Activated CD4-positive, alpha-beta T cell treated with anti-CD3 and anti-CD28 coated beads, Interleukin-2, amount 10 ng/mL, durations not matched to agents 7 days and 5 days (primary cell): Measurements from ENCODE around the gene SIVA1. TPM values are rescaled to one million over a fixed set of nuclear protein-coding genes. Genes with fewer than 3 reads are reported as not detected.

Experiments
- CTCF ChIA-PET: fragments of 350-600 bp; sonication (Branson Sonifier 250); formaldehyde crosslinking; loops from one replicate; lab custom pipeline; 2021; ENCODE audit warnings: antibody characterized with exemption; lab: Charles Lee
- POLR2A ChIA-PET: fragments of 350-600 bp; sonication (Branson Sonifier 250); formaldehyde crosslinking; loops from one replicate; lab custom pipeline; 2021; ENCODE audit warnings: antibody characterized with exemption; lab: Charles Lee
- DNase-seq: peaks from one replicate; pipeline ENCODE4 v3.0.0-alpha.2; 2020
- H3K27ac Mint-ChIP-seq: one replicate; pipeline ENCODE4 v1.8.0; 2021; ENCODE audit warnings: mild to moderate bottlenecking, moderate library complexity, mixed read lengths
- H3K27me3 Mint-ChIP-seq: one replicate; pipeline ENCODE4 v1.8.0; 2021; ENCODE audit warnings: mixed read lengths
- H3K36me3 Mint-ChIP-seq: one replicate; pipeline ENCODE4 v1.8.0; 2021; ENCODE audit warnings: low read depth, mixed read lengths
- H3K4me1 Mint-ChIP-seq: one replicate; pipeline ENCODE4 v1.8.0; 2021; ENCODE audit warnings: mixed read lengths
- H3K4me3 Mint-ChIP-seq: one replicate; pipeline ENCODE4 v1.8.0; 2021; ENCODE audit warnings: mild to moderate bottlenecking, moderate library complexity, mixed read lengths
- H3K9me3 Mint-ChIP-seq: one replicate; pipeline ENCODE4 v1.8.0; 2021; ENCODE audit warnings: mixed read lengths
- total RNA-seq, 2 experiments: library from RNA; stranded (reverse); gene quantifications; one replicate each; pipeline ENCODE4 v1.2.3, GENCODE V29; 2021

SIVA1 gene
- total RNA-seq, 2 experiments from 2014 or later: 84.7 to 135 TPM

GRCh38 chr14:104751539-104752422, 1.2 kb upstream of the SIVA1 start:
- peaks cover 26% of the 10 kb centered on the region for H3K36me3 Mint-ChIP-seq
- ChIA-PET POLR2A (interaction anchor here (0.6 to 1.1 kb wide), 3 partner anchors 42 to 269 kb away, joined by 3 to 4 read pairs (median 3); partner anchors contain the start of gene CDCA4), CTCF (interaction anchor here (0.7 to 4.0 kb wide), 16 partner anchors 9 to 738 kb away, joined by 3 to 15 read pairs (median 4); partner anchors contain the start of gene ZBTB42)
- H3K27me3 Mint-ChIP-seq: no peaks in the 10 kb centered on the region
- DNase-seq: no peak
- no peaks in the 10 kb centered on the region for H3K9me3 Mint-ChIP-seq
- H3K4me1 Mint-ChIP-seq: peaks cover 43% of the 10 kb centered on the region
- peak overlapping the region; percentile 85 for H3K4me3 Mint-ChIP-seq
- peak overlapping the region; percentile 95 for H3K27ac Mint-ChIP-seq

- ChIA-PET CTCF (interaction anchor here (0.5 to 4.0 kb wide), 13 partner anchors 10 to 1556 kb away, joined by 3 to 15 read pairs (median 6); partner anchors contain the start of gene ZBTB42), POLR2A (interaction anchor here (0.6 to 1.1 kb wide), 3 partner anchors 42 to 269 kb away, joined by 3 to 4 read pairs (median 3); partner anchors contain the start of gene CDCA4)
- H3K27me3 Mint-ChIP-seq: no peaks in the 10 kb centered on the region
- peak overlapping the region; percentile 85 for H3K4me3 Mint-ChIP-seq
- H3K4me1 Mint-ChIP-seq: peaks cover 49% of the 10 kb centered on the region
- peak overlapping the region; percentile 95 for H3K27ac Mint-ChIP-seq
- no peaks in the 10 kb centered on the region for H3K9me3 Mint-ChIP-seq
- peaks cover 31% of the 10 kb centered on the region for H3K36me3 Mint-ChIP-seq
- no peak for DNase-seq
These were observed 568 bp upstream of the SIVA1 start for GRCh38 chr14:104752423-104752734.

- Mint-ChIP-seq H3K9me3 (no peaks in the 10 kb centered on the region), H3K4me3 (peak overlapping the region; percentile 85), H3K27me3 (no peaks in the 10 kb centered on the region), H3K27ac (peak overlapping the region; percentile 86), H3K4me1 (peaks cover 57% of the 10 kb centered on the region), H3K36me3 (peaks cover 34% of the 10 kb centered on the region)
- ChIA-PET POLR2A (no interaction called here), CTCF (interaction anchor here (0.9 to 4.0 kb wide), 11 partner anchors 10 to 1248 kb away, joined by 4 to 15 read pairs (median 6); partner anchors contain the start of gene ZBTB42)
- DNase-seq: no peak
These were observed 723 bp downstream of the SIVA1 start for GRCh38 chr14:104753528-104754212.

GRCh38 chr14:104754213-104754851, 1.4 kb downstream of the SIVA1 start:
- Mint-ChIP-seq H3K9me3 (no peaks in the 10 kb centered on the region), H3K27ac (peak overlapping the region; percentile 86), H3K36me3 (peaks cover 38% of the 10 kb centered on the region), H3K27me3 (no peaks in the 10 kb centered on the region), H3K4me1 (peaks cover 57% of the 10 kb centered on the region), H3K4me3 (peak overlapping the region; percentile 85)
- CTCF ChIA-PET: interaction anchor here (0.9 to 4.0 kb wide), 7 partner anchors 9 to 291 kb away, joined by 4 to 15 read pairs (median 6); partner anchors contain the start of gene ZBTB42
- no peak for DNase-seq
- POLR2A ChIA-PET: no interaction called here

- ChIA-PET CTCF (interaction anchor here (1.3 to 2.3 kb wide), 3 partner anchors 14 to 71 kb away, joined by 4 to 6 read pairs (median 6); partner anchors contain the start of gene ZBTB42), POLR2A (no interaction called here)
- no peak overlapping the region for H3K4me3 Mint-ChIP-seq
- H3K27ac Mint-ChIP-seq: peak overlapping the region; percentile 82
- H3K4me1 Mint-ChIP-seq: peaks cover 57% of the 10 kb centered on the region
- DNase-seq: no peak
- no peaks in the 10 kb centered on the region for H3K9me3 Mint-ChIP-seq
- no peaks in the 10 kb centered on the region for H3K27me3 Mint-ChIP-seq
- H3K36me3 Mint-ChIP-seq: peaks cover 41% of the 10 kb centered on the region
These were observed 2.7 kb downstream of the SIVA1 start for GRCh38 chr14:104755621-104756020.

GRCh38 chr14:104756477-104757237, 3.7 kb downstream of the SIVA1 start:
- Mint-ChIP-seq H3K4me1 (peaks cover 53% of the 10 kb centered on the region), H3K9me3 (no peaks in the 10 kb centered on the region), H3K27me3 (no peaks in the 10 kb centered on the region), H3K27ac (peak overlapping the region; percentile 82), H3K36me3 (peaks cover 47% of the 10 kb centered on the region), H3K4me3 (no peak overlapping the region)
- CTCF ChIA-PET: interaction anchor here (1.2 to 4.3 kb wide), 3 partner anchors 8 to 35 kb away, joined by 3 to 21 read pairs (median 3); no protein-coding TSS in a partner anchor
- POLR2A ChIA-PET: no interaction called here
- peak; percentile 38 for DNase-seq

GRCh38 chr14:104757238-104757585, 4.3 kb downstream of the SIVA1 start:
- Mint-ChIP-seq H3K4me3 (no peak overlapping the region), H3K27ac (peak overlapping the region; percentile 82), H3K4me1 (peaks cover 53% of the 10 kb centered on the region), H3K36me3 (peaks cover 47% of the 10 kb centered on the region), H3K9me3 (no peaks in the 10 kb centered on the region), H3K27me3 (no peaks in the 10 kb centered on the region)
- POLR2A ChIA-PET: no interaction called here
- no peak for DNase-seq
- CTCF ChIA-PET: interaction anchor here (1.2 to 4.3 kb wide), 3 partner anchors 9 to 35 kb away, joined by 3 to 21 read pairs (median 3); no protein-coding TSS in a partner anchor

GRCh38 chr14:104757681-104758392, 4.9 kb downstream of the SIVA1 start:
- CTCF ChIA-PET: interaction anchor here (1.2 to 4.3 kb wide), 4 partner anchors 9 to 36 kb away, joined by 3 to 21 read pairs (median 3); no protein-coding TSS in a partner anchor
- Mint-ChIP-seq H3K4me1 (peaks cover 50% of the 10 kb centered on the region), H3K4me3 (no peak overlapping the region), H3K27ac (peak overlapping the region; percentile 82), H3K36me3 (peaks cover 46% of the 10 kb centered on the region), H3K9me3 (no peaks in the 10 kb centered on the region), H3K27me3 (no peaks in the 10 kb centered on the region)
- DNase-seq: no peak
- POLR2A ChIA-PET: no interaction called here

- Mint-ChIP-seq H3K36me3 (peaks cover 37% of the 10 kb centered on the region), H3K9me3 (no peaks in the 10 kb centered on the region)
These were observed 6.3 kb downstream of the SIVA1 start for GRCh38 chr14:104758981-104759969.

GRCh38 chr14:104765517-104765916, 12.6 kb downstream of the SIVA1 start:
- H3K27ac Mint-ChIP-seq: no peak overlapping the region
- H3K36me3 Mint-ChIP-seq: peaks cover 18% of the 10 kb centered on the region
- no peak overlapping the region for H3K4me3 Mint-ChIP-seq
- DNase-seq: no peak
- no peaks in the 10 kb centered on the region for H3K27me3 Mint-ChIP-seq
- ChIA-PET POLR2A (no interaction called here), CTCF (no interaction called here)
- no peaks in the 10 kb centered on the region for H3K9me3 Mint-ChIP-seq
- H3K4me1 Mint-ChIP-seq: peaks cover 13% of the 10 kb centered on the region

More at GRCh38 chr14:104758981-104759969, 6.3 kb downstream of the SIVA1 start:
- ChIA-PET POLR2A (no interaction called here), CTCF (interaction anchor here (1.8 to 4.3 kb wide), 2 partner anchors 9 to 11 kb away, joined by 3 to 21 read pairs; no protein-coding TSS in a partner anchor)
- Mint-ChIP-seq H3K27ac (no peak overlapping the region), H3K4me3 (no peak overlapping the region), H3K27me3 (no peaks in the 10 kb centered on the region), H3K4me1 (peaks cover 42% of the 10 kb centered on the region)
- no peak for DNase-seq
